Erythroblast (primary cell): ENCODE data around the gene CRTC1.
"Not testable (repeated sequence)": the region's sequence is repeated elsewhere in the genome, so short reads cannot be mapped to it uniquely, and the experiment has no call there.

Experiments used
- DNase-seq, 2 experiments: peaks; one replicate each; lab custom pipeline; 2025; lab: John Stamatoyannopoulos, UW
- GATA1 ChIP-seq: IDR thresholded peaks from 2 replicates; pipeline ENCODE4 v1.6.1; 2011; ENCODE audit warnings: low read depth, mild to moderate bottlenecking, control low read depth, low read length, moderate library complexity
- POLR2A ChIP-seq: IDR thresholded peaks from 2 replicates; pipeline ENCODE4 v1.6.1; 2011; ENCODE audit warnings: mild to moderate bottlenecking, low read length

The CRTC1 gene

GRCh38 chr19:18709546-18709945 lies 26.1 kb downstream of the CRTC1 start:
- TF ChIP-seq POLR2A (no peak), GATA1 (no peak)
- no peak for DNase-seq

GRCh38 chr19:18710186-18710585 lies 26.7 kb downstream of the CRTC1 start:
- TF ChIP-seq GATA1, result no peak
- TF ChIP-seq POLR2A, result no peak
- no peak for DNase-seq

- TF ChIP-seq POLR2A, result no peak
- no peak for TF ChIP-seq GATA1
- no peak for DNase-seq
These were observed 27.7 kb downstream of the CRTC1 start for GRCh38 chr19:18710996-18711751.

- TF ChIP-seq POLR2A (no peak), GATA1 (no peak)
These were observed 28.4 kb downstream of the CRTC1 start for GRCh38 chr19:18711893-18712292.

GRCh38 chr19:18712981-18713380 lies 29.5 kb downstream of the CRTC1 start:
- DNase-seq, result no peak
- no peak for TF ChIP-seq GATA1
- TF ChIP-seq POLR2A, result no peak

More at GRCh38 chr19:18711893-18712292, 28.4 kb downstream of the CRTC1 start:
- no peak for DNase-seq

- TF ChIP-seq GATA1, result no peak
- no peak for TF ChIP-seq POLR2A
- no peak for DNase-seq
These were observed 30.2 kb downstream of the CRTC1 start for GRCh38 chr19:18713550-18714117.

- TF ChIP-seq POLR2A, result no peak
- no peak for TF ChIP-seq GATA1
- DNase-seq, result no peak
These were observed 31.9 kb downstream of the CRTC1 start for GRCh38 chr19:18715416-18715815.

GRCh38 chr19:18716857-18717256 lies 33.4 kb downstream of the CRTC1 start:
- TF ChIP-seq POLR2A (no peak), GATA1 (no peak)
- no peak for DNase-seq

GRCh38 chr19:18717601-18718000 lies 34.1 kb downstream of the CRTC1 start:
- DNase-seq, result no peak
- TF ChIP-seq GATA1 (no peak), POLR2A (no peak)

- DNase-seq, result no peak
- TF ChIP-seq POLR2A, result no peak
- TF ChIP-seq GATA1, result no peak
These were observed 34.6 kb downstream of the CRTC1 start for GRCh38 chr19:18718015-18718526.

GRCh38 chr19:18718846-18719458 lies 35.5 kb downstream of the CRTC1 start:
- TF ChIP-seq POLR2A (no peak), GATA1 (no peak)
- DNase-seq, result no peak

GRCh38 chr19:18719541-18719940 lies 36.1 kb downstream of the CRTC1 start:
- TF ChIP-seq POLR2A (no peak), GATA1 (no peak)
- no peak for DNase-seq

GRCh38 chr19:18723871-18724377 lies 40.4 kb downstream of the CRTC1 start:
- DNase-seq, result no peak
- TF ChIP-seq POLR2A (no peak), GATA1 (no peak)

- no peak for DNase-seq
- TF ChIP-seq GATA1 (no peak), POLR2A (no peak)
These were observed 42.6 kb downstream of the CRTC1 start for GRCh38 chr19:18725841-18726770.

- no peak for DNase-seq
- TF ChIP-seq GATA1, result no peak
- TF ChIP-seq POLR2A, result no peak
These were observed 43.4 kb downstream of the CRTC1 start for GRCh38 chr19:18726846-18727245.

GRCh38 chr19:18727602-18728001 lies 44.1 kb downstream of the CRTC1 start:
- not testable (repeated sequence) for DNase-seq
